Loucy (cell line): ENCODE results near the gene GRB7.

ENCODE experiments used
- EZH2phosphoT487 ChIP-seq: fragments of 200-600 bp; IDR thresholded peaks from 2 replicates; pipeline ENCODE4 v1.6.1; 2018; ENCODE audit warnings: antibody characterized with exemption, mild to moderate bottlenecking, moderate library complexity, borderline replicate concordance
- TF ChIP-seq, protein P1 (sequence below): fragments of 200-600 bp; sonication (generic); conservative IDR thresholded peaks from 2 replicates; pipeline ENCODE4 v1.5.1; 2014; ENCODE audit warnings: mild to moderate bottlenecking, antibody characterized with exemption, low read length

DNA sequence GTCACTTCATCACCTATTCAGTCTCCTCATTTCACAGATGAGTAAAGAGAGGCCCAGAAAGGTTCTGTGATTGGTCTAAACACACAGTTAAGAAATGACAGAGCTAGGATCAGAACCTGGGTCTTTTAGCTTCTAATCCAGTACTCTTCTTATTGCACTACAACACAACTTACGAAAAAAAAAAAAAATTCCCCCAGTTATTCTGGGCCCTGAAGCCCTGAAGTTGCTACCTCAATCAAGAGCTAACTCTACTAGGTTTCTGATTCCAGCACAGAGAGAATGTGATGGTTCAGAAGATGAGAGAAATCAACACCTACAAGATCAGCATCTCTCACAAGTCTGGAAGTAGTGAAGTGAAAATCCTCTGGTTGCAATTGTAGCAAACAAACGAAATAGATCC, 37.3 kb downstream of the GRB7 start:
- TF ChIP-seq, protein P1, sequence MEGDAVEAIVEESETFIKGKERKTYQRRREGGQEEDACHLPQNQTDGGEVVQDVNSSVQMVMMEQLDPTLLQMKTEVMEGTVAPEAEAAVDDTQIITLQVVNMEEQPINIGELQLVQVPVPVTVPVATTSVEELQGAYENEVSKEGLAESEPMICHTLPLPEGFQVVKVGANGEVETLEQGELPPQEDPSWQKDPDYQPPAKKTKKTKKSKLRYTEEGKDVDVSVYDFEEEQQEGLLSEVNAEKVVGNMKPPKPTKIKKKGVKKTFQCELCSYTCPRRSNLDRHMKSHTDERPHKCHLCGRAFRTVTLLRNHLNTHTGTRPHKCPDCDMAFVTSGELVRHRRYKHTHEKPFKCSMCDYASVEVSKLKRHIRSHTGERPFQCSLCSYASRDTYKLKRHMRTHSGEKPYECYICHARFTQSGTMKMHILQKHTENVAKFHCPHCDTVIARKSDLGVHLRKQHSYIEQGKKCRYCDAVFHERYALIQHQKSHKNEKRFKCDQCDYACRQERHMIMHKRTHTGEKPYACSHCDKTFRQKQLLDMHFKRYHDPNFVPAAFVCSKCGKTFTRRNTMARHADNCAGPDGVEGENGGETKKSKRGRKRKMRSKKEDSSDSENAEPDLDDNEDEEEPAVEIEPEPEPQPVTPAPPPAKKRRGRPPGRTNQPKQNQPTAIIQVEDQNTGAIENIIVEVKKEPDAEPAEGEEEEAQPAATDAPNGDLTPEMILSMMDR, result no peak
- no peak for TF ChIP-seq EZH2phosphoT487
